ENCODE measurements around the gene EVX1.

Gene EVX1

DNA sequence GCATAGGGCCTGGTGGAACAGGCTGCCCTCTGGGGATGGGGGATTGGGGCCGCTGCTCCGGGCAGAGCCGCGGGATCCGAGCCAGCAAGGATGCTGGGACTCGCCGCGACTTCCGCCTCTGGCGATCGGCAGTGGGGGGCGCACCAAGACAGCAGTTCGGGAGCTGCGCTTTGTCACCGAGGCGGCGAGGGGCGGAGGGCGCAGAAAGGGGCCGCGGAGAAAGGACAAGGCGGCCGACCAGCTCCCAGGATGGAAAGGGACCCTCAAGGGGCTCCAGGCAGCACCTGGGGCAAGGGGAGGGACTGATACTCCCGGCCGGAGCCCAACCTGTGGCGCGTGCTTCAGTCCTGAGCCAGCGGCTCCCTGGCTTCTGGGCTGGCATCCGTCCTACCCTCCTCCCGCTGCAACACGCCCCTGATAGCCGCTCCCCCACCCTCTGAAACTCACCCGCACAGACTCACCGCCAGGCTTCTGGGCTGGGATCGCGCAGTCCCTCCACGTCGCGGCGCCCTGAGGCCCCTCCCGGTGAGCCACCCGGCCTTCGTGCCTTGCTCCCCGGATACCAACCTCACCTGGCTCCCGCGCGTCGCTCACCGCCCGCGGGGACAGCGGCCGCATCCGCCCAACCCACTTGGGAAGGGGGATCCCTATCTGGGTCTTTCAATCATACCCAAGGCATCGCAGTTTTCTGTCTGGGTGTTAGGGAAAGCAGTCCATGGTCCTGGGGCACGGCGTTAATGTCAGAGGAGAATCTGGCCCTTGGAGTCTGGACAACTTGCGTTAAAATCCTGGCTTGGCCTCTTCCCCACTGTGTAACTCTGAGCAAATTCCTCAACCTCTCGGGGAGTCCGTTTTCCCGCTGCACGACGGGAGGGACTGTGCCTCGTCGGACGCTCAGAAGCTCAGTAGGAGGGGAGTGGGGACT lies 7.0 kb upstream of the EVX1 start:
- peak; percentile 48 for DNase-seq (ENCODE audit: low spot score)

DNA sequence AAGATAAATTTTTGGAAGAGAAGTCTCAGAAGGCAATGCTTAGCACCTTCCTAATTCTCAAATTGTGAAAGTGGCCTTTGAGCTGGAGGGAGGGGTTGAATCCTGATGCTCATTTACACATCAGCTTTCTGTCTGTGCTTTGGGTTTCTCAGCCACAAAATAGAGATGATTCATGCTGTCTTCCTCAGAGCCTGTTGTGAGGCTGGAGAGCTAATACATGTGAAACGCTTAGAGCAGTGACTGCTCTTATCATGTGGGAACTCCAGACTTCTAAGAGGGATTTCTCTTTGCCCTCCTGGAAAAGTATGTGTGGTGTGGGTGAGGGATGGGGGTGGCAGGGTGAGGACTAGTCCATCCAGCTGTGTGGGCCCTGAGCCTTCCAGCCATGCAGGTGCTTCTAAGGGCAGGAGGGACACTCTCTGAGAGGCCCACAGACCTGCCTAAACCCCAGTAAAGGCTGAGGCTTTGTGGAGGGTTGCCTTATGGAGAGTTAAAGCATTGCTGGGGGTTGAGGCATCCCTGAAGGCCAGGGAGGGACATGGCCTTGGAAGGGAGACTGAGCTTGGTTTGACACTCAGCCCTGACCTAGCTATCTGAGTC lies 4.8 kb upstream of the EVX1 start:
- peak; percentile 53 for DNase-seq (ENCODE audit: low spot score)

DNA sequence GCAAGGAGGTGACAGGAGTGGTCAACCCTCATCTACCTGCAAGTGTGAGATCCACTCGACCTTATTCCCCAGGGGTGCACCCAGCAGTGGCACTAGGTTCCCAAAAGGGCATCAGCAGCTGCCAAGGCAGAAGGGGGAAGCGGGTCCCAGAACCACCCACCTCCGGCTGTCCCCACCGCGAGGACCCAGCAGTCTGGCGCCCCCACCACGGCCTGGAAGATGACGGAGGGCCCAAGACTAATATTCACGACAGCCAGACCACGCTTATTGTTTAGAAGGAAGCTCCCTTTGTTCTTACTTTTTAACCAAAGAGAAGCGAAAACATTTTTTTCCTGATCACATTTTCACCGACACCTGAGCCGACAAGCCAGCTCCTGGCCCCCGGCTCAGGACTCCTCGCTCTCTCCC lies 3.6 kb upstream of the EVX1 start:
- no peak for DNase-seq (ENCODE audit: low spot score)

DNA sequence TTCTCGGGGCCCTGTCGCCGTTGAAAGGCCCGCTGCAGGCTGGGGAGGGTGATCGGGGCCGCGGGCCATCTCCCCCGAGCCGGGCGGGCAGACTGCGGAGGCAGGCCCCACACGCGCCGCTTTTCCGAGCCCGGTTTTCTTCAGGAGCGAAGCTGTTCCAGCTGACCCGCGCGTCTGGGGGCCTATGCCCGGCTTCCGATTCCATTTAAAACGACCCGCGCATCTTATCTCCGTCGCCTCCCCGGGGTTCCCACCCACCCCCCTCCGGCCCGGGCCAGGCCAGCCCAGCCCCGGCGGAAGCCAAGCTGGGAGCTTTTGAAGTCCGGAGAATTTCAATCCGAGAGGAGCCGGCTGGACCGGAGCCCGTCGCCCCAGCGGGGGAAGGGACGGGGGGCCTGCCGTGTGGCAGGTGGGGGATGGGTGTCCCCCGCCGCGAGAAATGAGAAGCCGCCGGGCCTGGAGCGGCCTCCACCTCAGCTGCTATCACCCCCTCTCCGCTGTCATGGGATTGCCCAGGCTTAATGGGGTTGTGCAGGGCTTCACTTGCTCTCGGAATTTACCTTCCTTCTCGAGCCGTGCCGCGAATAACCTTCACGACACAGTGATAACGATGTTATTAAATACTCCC lies 3.1 kb upstream of the EVX1 start:
- no peak for DNase-seq (ENCODE audit: low spot score)

DNA sequence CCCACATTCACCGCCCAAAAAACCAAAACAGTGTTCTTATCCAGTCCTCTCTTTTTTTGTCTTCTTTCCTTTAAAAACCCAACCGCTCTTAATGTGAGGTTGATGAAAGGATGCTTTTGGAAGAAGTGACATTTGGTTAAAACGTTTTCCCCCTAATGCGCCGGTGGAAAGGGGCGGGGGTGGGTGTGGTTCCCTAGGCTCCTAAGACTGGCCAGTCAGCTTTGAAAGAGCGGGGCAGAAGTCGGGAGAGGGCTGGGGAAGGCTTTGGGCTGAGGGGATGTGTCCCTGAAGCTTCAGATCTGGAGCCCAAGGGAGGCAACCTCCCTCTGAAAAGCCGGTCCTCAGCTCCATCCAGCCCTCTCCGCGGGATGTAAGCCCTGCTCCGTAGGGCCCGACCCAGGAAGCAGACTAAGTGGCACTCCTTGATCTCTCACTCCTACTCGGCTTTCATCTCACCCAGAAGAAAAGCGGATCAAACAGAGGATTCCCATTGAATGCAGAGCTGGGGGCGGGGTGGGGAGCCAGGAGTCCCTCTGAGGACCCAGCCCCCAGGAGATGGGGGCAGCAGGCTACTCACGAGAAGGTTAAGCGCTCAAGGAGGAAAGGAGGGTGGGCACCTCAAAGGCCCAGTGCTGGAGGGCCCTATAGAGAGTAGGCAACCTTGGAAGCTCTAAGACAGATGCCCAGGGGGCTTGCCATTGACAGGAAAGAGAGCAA lies 2.4 kb upstream of the EVX1 start:
- DNase-seq (ENCODE audit: low spot score) = no peak

DNA sequence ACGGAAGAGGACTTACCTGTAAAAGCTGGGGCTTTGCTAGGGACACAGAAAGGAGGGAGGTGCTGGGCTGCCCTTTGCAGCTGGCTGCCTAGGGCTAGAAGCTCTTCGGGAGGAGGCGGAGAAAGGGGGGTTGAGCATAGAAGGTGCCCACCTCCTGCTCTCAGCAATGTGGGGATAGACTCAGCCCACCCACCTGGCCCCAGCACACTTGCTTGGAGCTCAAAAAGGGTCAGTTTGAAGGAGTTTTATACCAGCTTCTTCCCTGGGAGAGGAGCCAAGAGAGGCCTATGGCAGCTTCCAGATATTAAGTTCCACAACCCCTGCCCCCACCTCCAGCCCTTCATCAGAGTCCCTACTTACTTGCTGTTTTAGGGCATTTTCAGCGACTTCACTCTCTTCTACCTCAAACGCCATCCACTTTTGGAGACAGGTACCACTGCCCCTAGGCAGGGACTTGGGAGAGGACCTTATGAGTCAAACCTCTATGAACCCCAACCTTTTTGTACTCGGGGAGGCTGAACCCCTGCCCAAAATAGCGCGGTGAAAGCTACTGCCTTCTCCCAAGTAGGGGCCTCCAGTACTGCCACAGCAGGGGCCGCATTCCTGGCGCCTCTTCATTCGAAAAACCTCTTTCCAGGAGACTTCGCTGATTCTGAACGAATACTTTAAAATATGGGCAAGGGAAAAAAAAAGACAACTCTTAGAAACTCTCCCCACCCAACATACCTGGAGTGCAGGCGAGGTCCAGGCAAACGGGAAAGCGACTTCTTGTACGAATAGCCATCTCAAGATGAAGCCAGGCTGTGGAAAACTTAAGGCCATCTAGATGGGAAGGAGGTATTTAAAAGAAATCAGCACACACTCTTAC lies 1.2 kb upstream of the EVX1 start:
- no peak for DNase-seq (ENCODE audit: low spot score)

DNA sequence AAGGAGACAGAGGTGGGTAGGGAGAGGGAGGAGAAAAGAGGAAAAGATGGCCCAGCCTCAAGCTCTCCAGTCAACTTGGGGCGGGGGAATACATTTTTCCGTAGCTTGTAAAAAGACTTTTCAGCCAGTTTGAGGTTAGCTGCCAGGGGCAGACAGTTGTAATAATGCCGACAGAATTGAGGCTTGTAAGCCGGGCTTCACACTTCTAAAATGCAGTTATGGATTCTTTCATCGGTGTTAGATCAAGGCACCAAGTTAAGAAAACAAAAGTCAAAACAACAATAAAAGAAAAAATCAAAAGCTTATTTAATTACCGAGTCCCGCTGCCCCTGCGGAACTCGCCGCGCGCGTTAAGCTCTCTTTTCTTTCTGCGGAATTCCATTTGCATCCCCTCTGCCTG lies 448 bp upstream of the EVX1 start:
- no peak for DNase-seq (ENCODE audit: low spot score)

DNA sequence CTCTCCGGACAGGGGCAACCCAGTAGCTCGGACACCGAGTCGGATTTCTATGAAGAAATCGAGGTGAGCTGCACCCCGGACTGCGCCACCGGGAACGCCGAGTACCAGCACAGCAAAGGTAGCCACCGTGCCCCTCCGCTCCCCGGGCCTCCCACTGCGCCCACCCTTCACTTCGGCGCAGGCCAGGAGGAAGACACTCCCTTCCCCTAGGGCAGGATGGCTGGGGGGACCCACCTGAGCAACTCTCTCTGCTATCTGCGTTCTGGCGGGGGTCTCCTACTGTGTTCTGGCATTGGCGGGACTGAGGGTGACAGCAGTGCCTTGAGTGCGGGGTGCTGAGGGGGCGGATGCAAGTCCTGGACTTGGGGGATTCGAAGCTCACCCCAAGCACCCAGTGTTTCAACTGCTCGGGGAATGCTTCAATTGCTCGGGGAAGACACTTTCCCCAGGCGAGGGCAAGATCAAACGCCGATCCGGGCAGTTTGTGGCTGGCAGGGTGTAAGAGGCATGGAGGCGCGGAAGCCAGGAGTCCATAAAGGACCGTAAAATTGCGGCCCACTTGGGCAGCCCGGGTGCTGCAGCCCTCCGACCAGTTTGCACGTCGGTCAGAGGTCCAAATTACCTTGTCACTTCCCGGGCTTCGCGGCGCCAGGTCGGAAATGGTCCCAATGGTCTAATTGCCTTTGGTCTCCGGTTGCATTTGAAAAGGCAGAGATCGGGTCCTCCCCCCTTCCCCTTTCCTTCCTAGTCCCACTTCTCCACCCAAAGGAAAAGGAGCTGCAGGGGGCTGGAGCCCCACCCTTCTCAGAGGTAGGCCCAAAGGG lies 950 bp downstream of the EVX1 start:
- no peak for DNase-seq (ENCODE audit: low spot score)

DNA sequence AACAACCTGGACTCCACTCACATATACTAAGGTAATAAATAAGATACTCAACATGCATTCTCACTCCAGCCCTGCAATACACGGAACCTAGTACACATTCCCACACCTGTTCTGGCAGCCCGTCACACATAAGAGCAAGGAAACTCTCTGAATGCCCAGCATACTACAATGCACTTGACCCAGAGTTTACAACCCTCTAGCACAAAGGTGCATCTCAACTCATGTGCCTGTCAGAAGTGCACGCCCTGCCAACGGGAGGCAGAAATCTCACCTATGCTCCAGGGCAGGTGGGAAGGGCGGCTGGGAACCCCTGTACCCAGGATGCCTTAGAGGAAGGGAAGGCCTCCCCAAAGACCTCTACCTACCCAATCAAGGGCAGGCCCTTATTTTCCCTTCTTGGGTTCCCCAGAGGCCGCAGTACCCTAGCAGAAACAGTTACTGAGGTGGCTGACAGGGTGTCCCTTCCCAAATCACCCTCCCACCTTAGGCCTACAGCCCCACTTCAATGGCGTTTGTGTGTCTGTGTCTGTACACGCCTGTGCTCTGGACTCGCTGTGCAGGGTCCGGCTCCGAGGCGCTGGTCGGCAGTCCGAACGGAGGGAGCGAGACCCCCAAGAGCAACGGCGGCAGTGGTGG lies 2.0 kb downstream of the EVX1 start:
- no peak for DNase-seq (ENCODE audit: low spot score)

DNA sequence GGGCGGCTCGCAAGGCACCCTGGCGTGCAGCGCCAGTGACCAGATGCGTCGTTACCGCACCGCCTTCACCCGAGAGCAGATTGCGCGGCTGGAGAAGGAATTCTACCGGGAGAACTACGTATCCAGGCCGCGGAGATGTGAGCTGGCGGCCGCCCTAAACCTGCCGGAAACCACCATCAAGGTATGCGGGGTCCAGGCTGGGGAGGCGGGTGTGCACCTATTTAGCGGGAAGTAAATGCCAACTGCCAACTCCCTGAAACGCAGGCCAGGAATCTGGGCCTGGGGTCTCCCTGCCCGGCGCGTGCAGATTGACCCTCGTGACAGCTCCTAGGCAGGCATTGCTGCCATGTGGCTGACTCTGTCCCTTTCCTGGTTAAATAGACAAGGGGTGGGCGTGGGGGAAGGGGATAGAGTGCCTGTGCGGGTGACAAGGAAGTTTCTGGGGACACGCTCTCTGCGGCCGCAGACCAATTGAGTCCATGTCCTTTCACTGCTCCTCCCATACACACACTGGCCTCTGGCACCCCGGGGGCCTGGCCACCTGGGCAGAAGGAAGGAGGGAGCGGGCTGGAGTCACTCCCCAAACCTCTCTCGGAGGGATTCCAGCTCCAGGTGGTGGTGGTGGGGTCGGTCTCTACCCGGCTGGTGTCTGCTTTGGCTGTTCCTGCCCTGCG lies 2.7 kb downstream of the EVX1 start:
- no peak for DNase-seq (ENCODE audit: low spot score)

DNA sequence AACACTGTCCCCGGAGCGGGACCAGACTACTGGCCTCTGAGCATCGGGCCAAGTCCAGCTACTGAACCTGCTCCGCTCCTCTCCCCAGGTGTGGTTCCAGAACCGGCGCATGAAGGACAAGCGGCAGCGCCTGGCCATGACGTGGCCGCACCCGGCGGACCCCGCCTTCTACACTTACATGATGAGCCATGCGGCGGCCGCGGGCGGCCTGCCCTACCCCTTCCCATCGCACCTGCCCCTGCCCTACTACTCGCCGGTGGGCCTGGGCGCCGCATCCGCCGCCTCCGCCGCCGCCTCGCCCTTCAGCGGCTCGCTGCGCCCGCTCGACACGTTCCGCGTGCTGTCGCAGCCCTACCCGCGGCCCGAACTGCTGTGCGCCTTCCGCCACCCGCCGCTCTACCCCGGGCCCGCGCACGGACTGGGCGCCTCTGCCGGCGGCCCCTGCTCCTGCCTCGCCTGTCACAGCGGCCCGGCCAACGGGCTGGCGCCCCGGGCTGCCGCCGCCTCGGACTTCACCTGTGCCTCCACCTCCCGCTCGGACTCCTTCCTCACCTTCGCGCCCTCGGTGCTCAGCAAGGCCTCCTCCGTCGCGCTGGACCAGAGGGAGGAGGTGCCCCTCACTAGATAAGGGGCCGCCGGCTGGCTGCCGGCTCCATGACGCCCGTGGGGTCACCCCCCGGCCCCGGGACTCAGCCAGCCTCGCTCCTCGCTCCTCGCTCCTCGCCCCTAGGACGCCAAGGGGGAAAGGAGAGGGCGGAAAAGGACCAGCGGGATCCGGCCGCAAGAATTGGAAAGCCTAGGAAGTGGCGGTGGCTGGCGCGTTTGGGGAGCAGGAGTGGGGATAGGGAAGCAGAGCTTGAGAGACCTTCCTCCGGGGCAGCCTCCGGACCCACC lies 3.4 kb downstream of the EVX1 start:
- DNase-seq (ENCODE audit: low spot score) = peak; percentile 27

DNA sequence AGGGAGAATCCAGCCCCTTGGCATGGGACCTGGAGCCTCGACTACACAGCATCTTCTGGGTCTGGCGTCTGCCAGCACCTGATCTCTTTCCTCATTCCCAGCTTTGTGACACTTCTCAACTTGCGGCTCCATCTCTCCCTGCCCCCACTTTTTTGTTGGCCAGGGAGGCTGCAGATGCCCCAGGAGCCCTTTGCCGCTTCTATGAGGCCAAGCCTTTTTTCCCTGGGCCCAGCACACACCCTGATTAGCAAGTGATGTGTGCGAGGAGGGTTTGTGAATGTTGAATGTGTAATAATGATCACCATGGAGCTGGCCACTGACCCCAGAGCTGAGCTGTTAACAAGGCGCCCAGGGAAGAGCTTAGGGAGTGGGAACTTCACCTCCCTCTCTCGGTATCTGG lies 4.4 kb downstream of the EVX1 start:
- no peak for DNase-seq (ENCODE audit: low spot score)

DNA sequence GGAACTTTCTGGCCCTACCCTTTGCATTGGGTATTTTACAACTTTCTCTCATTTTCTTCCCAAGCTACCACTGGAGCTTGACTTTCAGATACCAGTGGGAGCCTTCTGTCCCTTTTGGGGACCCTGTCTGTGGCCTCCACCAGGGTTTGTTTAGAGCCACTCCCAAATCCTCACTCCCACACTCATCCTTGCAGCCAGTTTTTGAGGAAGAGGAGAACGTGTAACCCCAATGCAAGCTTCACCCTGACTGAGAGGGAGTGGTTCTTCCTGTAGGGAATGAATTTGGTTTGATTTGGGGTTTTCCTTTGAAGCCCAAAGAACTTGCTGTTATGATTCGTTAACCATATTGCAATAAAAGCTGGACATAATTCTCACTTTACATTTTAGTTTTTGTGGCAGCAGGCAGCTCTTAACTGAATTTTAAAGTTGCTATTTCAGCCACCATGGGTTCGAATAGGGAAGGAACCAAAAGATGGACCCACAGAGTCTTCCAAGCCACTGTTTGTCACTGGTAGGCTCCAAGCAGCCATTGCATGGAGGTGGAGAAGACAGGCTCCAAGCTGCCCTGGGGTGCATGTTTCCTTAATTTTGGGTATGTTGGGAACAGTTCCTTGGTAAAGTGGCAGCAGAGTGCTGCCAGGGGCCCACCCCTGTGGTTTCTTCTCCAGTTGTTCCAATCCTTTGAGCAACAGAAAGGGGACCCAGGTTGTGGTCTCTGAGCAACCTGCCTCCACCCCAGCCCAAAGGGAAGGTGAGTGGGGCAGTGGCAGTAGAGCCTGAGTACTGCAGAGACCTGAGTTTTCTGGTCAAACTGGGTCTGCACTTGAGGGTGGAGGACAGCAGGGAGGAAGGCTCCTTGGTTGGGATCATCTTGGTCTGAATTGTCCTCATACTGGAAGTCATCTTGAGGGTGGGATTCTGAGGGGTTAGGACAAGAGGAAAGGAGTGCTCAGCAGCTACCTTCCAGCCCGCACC lies 5.1 kb downstream of the EVX1 start:
- no peak for DNase-seq (ENCODE audit: low spot score)

DNA sequence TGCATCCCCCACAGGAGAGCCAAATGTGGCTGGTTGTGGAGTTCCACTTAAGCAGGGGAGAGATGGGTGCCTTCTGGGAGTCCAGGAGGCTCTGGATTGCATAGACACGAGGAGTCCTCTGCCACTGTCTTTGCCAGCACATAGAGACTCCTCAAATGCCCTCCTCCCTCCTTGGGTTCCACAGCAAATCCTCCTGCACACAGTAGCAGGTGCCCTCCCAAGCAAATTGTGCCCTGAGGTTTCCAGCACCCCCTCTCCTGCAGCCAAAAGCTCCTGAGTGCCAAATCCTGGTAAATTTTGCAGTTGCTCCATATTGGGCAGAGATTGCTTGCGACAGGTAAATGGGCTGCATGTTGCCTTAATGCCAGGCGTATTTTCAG lies 5.8 kb downstream of the EVX1 start:
- DNase-seq (ENCODE audit: low spot score) = no peak

DNA sequence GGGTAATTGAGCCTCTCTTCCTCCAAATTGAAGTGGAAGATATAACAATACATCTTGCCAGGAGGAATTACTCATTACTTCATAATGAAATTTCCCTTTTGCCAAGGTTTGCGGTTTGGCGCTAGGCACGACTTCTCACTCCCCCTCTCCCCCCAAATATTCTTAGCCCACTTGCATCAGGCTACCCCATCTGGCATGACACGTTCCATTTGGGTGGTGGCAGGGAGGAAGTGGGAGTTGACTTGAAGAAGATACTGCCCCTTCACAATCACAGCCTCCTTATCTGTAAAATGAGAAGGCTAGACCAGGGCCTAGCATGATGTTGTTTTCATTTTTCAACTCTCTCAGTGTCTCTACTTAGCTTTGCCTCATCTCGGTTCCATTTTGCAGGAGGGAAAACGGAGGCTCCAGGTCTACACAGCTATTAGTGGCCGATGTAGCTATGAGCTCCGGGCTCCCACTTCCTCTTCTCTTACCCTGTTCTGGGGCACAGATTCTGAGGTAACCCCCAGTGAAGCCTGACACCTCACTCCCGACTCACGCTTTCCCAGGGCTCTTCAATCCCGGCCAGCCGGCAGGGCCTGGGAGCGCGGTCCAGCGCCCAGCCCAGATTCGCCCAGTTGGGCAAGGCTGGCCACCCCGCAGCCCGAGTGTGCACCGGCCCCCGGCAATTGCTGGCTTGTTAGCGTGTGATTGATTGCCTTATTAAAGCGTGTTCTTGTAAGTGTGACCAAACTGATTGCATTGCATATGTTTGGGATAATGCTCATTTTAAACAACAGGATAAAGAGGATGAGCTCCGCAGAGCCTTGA lies 6.5 kb downstream of the EVX1 start:
- peak; percentile 26 for DNase-seq (ENCODE audit: low spot score)

DNA sequence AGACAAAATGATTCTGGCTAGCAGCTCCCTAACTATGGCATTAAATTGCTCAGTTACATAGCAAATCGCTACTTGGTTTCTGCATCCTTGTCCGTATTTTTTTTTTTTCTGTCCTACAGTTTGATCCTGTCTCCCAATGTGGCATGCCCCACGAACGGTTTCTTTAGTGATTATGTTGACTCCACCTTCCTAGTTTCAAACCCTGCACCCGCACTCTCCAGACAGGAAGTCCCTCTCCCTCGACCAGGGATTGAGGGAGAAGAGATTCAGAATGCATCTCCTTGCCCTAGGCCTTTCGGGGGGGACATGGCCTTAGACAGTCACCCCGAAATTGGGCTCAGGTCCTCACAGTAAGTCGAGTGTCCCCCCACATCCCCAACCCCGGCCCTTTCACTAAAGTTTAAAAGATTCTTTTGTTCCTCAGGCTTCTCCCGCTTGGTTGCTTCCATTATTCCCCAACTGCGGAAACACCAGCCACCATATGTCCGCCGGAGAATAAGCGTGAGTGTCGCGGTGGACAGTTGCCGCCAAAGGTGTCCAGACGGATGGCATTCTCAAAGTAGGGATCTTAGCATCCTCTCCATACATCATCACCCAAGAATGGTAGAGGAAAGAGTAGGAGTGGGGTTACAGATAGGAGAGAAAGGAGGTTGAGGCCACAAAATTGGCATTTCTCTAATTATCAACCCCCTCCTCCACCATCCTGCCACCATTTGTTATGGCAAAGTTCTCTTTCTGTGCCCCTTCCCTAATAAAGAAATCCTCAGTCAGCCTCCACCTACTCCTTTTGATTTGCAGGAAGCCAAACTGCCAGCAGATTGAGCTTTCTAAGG lies 7.3 kb downstream of the EVX1 start:
- DNase-seq (ENCODE audit: low spot score) = no peak

All from kidney tubule cell (primary cell).